CD4-positive, alpha-beta T cell treated with Interleukin-10 for 1 hour (primary cell): ENCODE data around the gene DDIT4L.
"Not testable (repeated sequence)": the region's sequence is repeated elsewhere in the genome, so short reads cannot be mapped to it uniquely, and the experiment has no call there.

Experiments
- DNase-seq: peaks from one replicate; pipeline ENCODE4 v3.0.0-alpha.2; 2020

The DDIT4L gene

GRCh38 chr4:100165809-100166208, 24.5 kb downstream of the DDIT4L start:
- DNase-seq = no peak

- no peak for DNase-seq
These were observed 25.2 kb downstream of the DDIT4L start for GRCh38 chr4:100164808-100165760.

- no peak for DNase-seq
These were observed 28.1 kb downstream of the DDIT4L start for GRCh38 chr4:100162027-100162685.

DNA sequence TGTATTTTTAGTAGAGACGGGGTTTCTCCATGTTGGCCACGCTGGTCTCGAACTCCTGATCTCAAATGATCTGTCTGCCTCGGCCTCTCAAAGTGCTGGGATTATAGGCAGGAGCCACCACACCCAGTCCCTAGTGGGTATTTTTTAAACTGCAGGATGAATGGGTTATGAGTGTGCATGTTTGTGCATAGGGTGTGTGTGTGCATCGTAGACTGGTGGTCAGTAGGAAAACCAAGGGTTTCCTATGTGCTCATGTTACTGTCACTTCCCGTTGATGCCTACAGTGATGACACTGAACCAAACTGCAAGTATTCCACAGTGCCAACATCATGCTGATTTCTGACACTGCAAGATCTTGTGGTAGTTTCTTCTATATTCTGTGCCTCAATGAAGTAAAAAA, 41.1 kb downstream of the DDIT4L start:
- DNase-seq = no peak

GRCh38 chr4:100147684-100148083, 42.6 kb downstream of the DDIT4L start:
- DNase-seq = no peak

DNA sequence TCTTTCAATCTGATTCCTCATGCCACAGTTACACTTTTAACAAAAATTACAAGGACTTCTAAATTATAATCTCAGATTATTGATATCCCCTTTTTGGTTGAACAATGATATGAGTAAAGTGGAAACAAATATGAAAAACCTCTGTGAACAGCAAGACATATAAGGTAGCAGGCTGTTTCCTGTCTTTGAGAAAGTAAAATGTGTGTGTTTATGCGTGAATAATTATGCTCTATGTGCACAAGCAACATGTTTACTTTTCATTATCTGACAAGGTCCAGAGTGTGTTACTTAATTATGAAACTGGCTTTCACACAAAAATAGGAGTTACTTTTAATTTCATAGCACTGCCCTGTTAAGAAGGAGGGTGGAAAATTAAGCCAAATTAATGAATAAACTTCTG, 43.1 kb downstream of the DDIT4L start:
- no peak for DNase-seq

GRCh38 chr4:100146756-100147155, 43.5 kb downstream of the DDIT4L start:
- DNase-seq = no peak

- DNase-seq = not testable (repeated sequence)
These were observed 52.9 kb downstream of the DDIT4L start for GRCh38 chr4:100137320-100137719.
